Stimulated activated CD8-positive, alpha-beta memory T cell treated with anti-CD3 and anti-CD28 coated beads, Interleukin-12 subunit alpha, Interleukin-12 subunit beta, amount 100 ng/mL, for 24 hours (primary cell): ENCODE results near the gene ZNF384.
A peak's percentile ranks its signal among the peaks of the same experiment; 100 is the strongest.

Source experiments
- DNase-seq: peaks from one replicate; pipeline ENCODE4 v3.0.0-alpha.2; 2020; ENCODE audit errors: extremely low read depth

The ZNF384 gene

GRCh38 chr12:6653987-6654386 lies 35.2 kb downstream of the ZNF384 start:
- no peak for DNase-seq

- DNase-seq = no peak
Measured at GRCh38 chr12:6653342-6653741, 35.8 kb downstream of the ZNF384 start.

- DNase-seq = no peak
Measured at GRCh38 chr12:6652391-6652790, 36.8 kb downstream of the ZNF384 start.

- no peak for DNase-seq
Measured at GRCh38 chr12:6650832-6651231, 38.3 kb downstream of the ZNF384 start.

GRCh38 chr12:6647083-6647604 lies 42.0 kb downstream of the ZNF384 start, which contains the start of gene ACRBP:
Gene ACRBP (minus strand): TSS chr12:6647432. CDS start chr12:6647366, 66 bp downstream.
- DNase-seq = no peak

- no peak for DNase-seq
Measured at GRCh38 chr12:6646276-6647082, 42.7 kb downstream of the ZNF384 start.

GRCh38 chr12:6644903-6645302 lies 44.3 kb downstream of the ZNF384 start:
- no peak for DNase-seq

- no peak for DNase-seq
Measured at GRCh38 chr12:6644257-6644596, 44.9 kb downstream of the ZNF384 start.

- DNase-seq = no peak
Measured at GRCh38 chr12:6643569-6644256, 45.5 kb downstream of the ZNF384 start.

- no peak for DNase-seq
Measured at GRCh38 chr12:6641131-6641530, 48.0 kb downstream of the ZNF384 start.

GRCh38 chr12:6640497-6640896 lies 48.7 kb downstream of the ZNF384 start:
- DNase-seq = no peak

- no peak for DNase-seq
Measured at GRCh38 chr12:6639151-6639801, 49.9 kb downstream of the ZNF384 start.

- no peak for DNase-seq
Measured at GRCh38 chr12:6638305-6638704, 50.9 kb downstream of the ZNF384 start.

GRCh38 chr12:6635856-6636531 lies 53.2 kb downstream of the ZNF384 start, which contains the start of gene LPAR5:
Gene LPAR5 (minus strand): TSS chr12:6635959. CDS start chr12:6621248, 14,711 bp downstream.
- DNase-seq = no peak

- peak; percentile 47 for DNase-seq
Measured at GRCh38 chr12:6635375-6635855, 53.8 kb downstream of the ZNF384 start.

- DNase-seq = no peak
Measured at GRCh38 chr12:6632026-6632983, 56.9 kb downstream of the ZNF384 start.

GRCh38 chr12:6631549-6631961 lies 57.6 kb downstream of the ZNF384 start:
- DNase-seq = no peak

GRCh38 chr12:6630736-6631135 lies 58.4 kb downstream of the ZNF384 start:
- no peak for DNase-seq

GRCh38 chr12:6627616-6628015 lies 61.6 kb downstream of the ZNF384 start:
- no peak for DNase-seq

GRCh38 chr12:6626654-6627283 lies 62.4 kb downstream of the ZNF384 start:
- no peak for DNase-seq
